ENCODE data around the gene KRTAP12-1. TPM values are rescaled to one million over a fixed set of nuclear protein-coding genes. Genes with fewer than 3 reads are reported as not detected.

Gene KRTAP12-1
- total RNA-seq, 1 donor from 2014 or later = not detected

GRCh38 chr21:44658913-44659595 is 22.9 kb downstream of the KRTAP12-1 start:
- Mint-ChIP-seq H3K4me1 (ENCODE audit: low read depth, unreplicated experiment) (peaks cover 7% of the 10 kb centered on the region), H3K4me3 (ENCODE audit: unreplicated experiment) (peak overlapping the region; percentile 40), H3K9me3 (ENCODE audit: unreplicated experiment) (peaks cover 29% of the 10 kb centered on the region), H3K36me3 (ENCODE audit: low read depth, unreplicated experiment) (peaks cover 2% of the 10 kb centered on the region), H3K27me3 (ENCODE audit: low read depth, unreplicated experiment) (peaks cover 23% of the 10 kb centered on the region), H3K27ac (ENCODE audit: unreplicated experiment) (peak overlapping the region; percentile 11)
- Histone ChIP-seq H3K9ac (ENCODE audit: low read length) (no peak overlapping the region), H3K27ac (ENCODE audit: low read depth, low read length) (no peak overlapping the region), H3K9me3 (ENCODE audit: insufficient read depth, low read depth, low read length) (no peaks in the 10 kb centered on the region), H3K4me1 (ENCODE audit: insufficient read depth, low read length) (no peaks in the 10 kb centered on the region), H4K20me1 (ENCODE audit: insufficient read depth, low read length) (no peaks in the 10 kb centered on the region), H3K36me3 (ENCODE audit: insufficient read depth, low read length) (no peaks in the 10 kb centered on the region), H3K4me2 (ENCODE audit: low read length) (no peak overlapping the region), H3K4me3 (ENCODE audit: insufficient read depth, low read depth, low read length) (no peak overlapping the region), H3K79me2 (ENCODE audit: insufficient read depth, low read length) (no peaks in the 10 kb centered on the region), H2AFZ (ENCODE audit: low read depth, low read length) (no peak overlapping the region), H3K27me3 (ENCODE audit: insufficient read depth, low read length) (no peaks in the 10 kb centered on the region)
- no peak for TF ChIP-seq EZH2 (IDR thresholded peaks at IDR 0.05; ENCODE audit: insufficient read depth, low read length)
- TF ChIP-seq, protein P1, sequence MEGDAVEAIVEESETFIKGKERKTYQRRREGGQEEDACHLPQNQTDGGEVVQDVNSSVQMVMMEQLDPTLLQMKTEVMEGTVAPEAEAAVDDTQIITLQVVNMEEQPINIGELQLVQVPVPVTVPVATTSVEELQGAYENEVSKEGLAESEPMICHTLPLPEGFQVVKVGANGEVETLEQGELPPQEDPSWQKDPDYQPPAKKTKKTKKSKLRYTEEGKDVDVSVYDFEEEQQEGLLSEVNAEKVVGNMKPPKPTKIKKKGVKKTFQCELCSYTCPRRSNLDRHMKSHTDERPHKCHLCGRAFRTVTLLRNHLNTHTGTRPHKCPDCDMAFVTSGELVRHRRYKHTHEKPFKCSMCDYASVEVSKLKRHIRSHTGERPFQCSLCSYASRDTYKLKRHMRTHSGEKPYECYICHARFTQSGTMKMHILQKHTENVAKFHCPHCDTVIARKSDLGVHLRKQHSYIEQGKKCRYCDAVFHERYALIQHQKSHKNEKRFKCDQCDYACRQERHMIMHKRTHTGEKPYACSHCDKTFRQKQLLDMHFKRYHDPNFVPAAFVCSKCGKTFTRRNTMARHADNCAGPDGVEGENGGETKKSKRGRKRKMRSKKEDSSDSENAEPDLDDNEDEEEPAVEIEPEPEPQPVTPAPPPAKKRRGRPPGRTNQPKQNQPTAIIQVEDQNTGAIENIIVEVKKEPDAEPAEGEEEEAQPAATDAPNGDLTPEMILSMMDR (IDR thresholded peaks at IDR 0.05; ENCODE audit: insufficient read depth, low read depth, low read length) = no peak
- DNase-seq (ENCODE audit: low read depth) (no peak), FAIRE-seq (no peak)

GRCh38 chr21:44658541-44658910 is 23.4 kb downstream of the KRTAP12-1 start:
- Histone ChIP-seq H3K36me3 (ENCODE audit: insufficient read depth, low read length) (no peaks in the 10 kb centered on the region), H3K27me3 (ENCODE audit: insufficient read depth, low read length) (no peaks in the 10 kb centered on the region), H3K9me3 (ENCODE audit: insufficient read depth, low read depth, low read length) (no peaks in the 10 kb centered on the region), H3K9ac (ENCODE audit: low read length) (no peak overlapping the region), H2AFZ (ENCODE audit: low read depth, low read length) (no peak overlapping the region), H3K27ac (ENCODE audit: low read depth, low read length) (no peak overlapping the region), H3K4me2 (ENCODE audit: low read length) (no peak overlapping the region), H3K79me2 (ENCODE audit: insufficient read depth, low read length) (no peaks in the 10 kb centered on the region), H4K20me1 (ENCODE audit: insufficient read depth, low read length) (no peaks in the 10 kb centered on the region), H3K4me3 (ENCODE audit: insufficient read depth, low read depth, low read length) (no peak overlapping the region), H3K4me1 (ENCODE audit: insufficient read depth, low read length) (no peaks in the 10 kb centered on the region)
- no peak overlapping the region for H3K27ac Mint-ChIP-seq (ENCODE audit: unreplicated experiment)
- FAIRE-seq (no peak), DNase-seq (ENCODE audit: low read depth) (no peak)
- H3K9me3 Mint-ChIP-seq (ENCODE audit: unreplicated experiment) = peaks cover 29% of the 10 kb centered on the region
- peaks cover 7% of the 10 kb centered on the region for H3K4me1 Mint-ChIP-seq (ENCODE audit: low read depth, unreplicated experiment)
- H3K4me3 Mint-ChIP-seq (ENCODE audit: unreplicated experiment) = peak overlapping the region; percentile 40
- peaks cover 29% of the 10 kb centered on the region for H3K27me3 Mint-ChIP-seq (ENCODE audit: low read depth, unreplicated experiment)
- H3K36me3 Mint-ChIP-seq (ENCODE audit: low read depth, unreplicated experiment) = peaks cover 2% of the 10 kb centered on the region
- TF ChIP-seq EZH2 (IDR thresholded peaks at IDR 0.05; ENCODE audit: insufficient read depth, low read length) = no peak
- TF ChIP-seq, protein P1 (IDR thresholded peaks at IDR 0.05; ENCODE audit: insufficient read depth, low read depth, low read length) = no peak
